ENCODE measurements around the gene NLGN1. TPM values are rescaled to one million over a fixed set of nuclear protein-coding genes. Genes with fewer than 3 reads are reported as not detected.

NLGN1 gene
- total and polyA plus RNA-seq, 11 donors: 1.8 to 27.6 (median 15.5) TPM

DNA sequence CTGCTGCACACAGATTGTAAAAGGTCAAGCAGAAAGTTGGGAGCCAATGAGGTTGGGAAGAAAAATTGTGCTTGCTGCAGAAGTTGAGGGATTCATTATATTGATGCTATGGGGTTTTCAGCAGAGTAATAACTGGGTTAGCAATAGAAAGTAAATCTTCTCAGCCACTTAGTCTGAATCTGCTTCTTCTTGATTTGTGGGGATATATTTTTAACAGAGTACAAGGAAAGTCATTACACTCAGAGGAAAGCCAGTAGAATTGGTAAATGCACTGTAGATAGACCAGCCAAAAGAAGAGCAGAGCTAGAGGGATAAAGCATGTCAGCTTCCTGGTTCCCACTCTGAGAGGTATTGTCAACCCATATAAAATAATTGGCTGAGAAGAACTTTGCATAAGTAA lies 663.6 kb downstream of the NLGN1 start:
- H3K9me3 ChIP-seq: peaks cover 0 to 25% (median 0%) of the 10 kb centered on the region in 12 donors
- no peaks in the 10 kb centered on the region for H3K4me1 ChIP-seq
- no peak for DNase-seq
- no peak for TF ChIP-seq POLR2A (IDR thresholded peaks at IDR 0.05)
- intact Hi-C loops (cut with DNase I): no loop called here
- no peak overlapping the region for H3K4me3 ChIP-seq
- no peak overlapping the region for H3K27ac ChIP-seq
- no peak for ATAC-seq
- H3K36me3 ChIP-seq: no peaks in the 10 kb centered on the region
- no peaks in the 10 kb centered on the region for H3K27me3 ChIP-seq

DNA sequence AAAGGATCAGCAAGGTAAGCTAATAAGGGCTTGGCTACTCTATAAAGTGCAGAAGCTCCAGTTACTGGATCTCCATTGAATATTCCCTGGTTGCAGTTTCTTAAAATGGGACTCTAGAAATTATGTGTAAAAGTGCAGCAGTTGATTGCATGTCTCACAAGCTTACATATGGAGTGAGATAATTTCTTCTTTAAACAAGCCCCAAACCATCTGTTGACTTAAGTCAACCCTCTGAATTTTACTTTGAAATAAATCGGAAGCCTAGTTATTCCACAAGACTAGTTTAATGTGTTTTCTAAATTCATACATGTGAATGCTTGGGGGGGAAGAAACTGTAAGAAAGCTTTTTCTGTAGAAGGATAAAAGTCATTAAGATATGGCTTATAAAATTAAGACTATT lies 664.2 kb downstream of the NLGN1 start:
- Histone ChIP-seq H3K27ac (no peak overlapping the region), H3K36me3 (no peaks in the 10 kb centered on the region), H3K27me3 (no peaks in the 10 kb centered on the region), H3K4me3 (no peak overlapping the region), H3K4me1 (no peaks in the 10 kb centered on the region), H3K9me3 (peaks cover 0 to 25% (median 0%) of the 10 kb centered on the region in 12 donors)
- DNase-seq (no peak), ATAC-seq (no peak)
- intact Hi-C loops (cut with DNase I): no loop called here
- TF ChIP-seq POLR2A (IDR thresholded peaks at IDR 0.05): no peak
- TF ChIP-seq, protein P1, sequence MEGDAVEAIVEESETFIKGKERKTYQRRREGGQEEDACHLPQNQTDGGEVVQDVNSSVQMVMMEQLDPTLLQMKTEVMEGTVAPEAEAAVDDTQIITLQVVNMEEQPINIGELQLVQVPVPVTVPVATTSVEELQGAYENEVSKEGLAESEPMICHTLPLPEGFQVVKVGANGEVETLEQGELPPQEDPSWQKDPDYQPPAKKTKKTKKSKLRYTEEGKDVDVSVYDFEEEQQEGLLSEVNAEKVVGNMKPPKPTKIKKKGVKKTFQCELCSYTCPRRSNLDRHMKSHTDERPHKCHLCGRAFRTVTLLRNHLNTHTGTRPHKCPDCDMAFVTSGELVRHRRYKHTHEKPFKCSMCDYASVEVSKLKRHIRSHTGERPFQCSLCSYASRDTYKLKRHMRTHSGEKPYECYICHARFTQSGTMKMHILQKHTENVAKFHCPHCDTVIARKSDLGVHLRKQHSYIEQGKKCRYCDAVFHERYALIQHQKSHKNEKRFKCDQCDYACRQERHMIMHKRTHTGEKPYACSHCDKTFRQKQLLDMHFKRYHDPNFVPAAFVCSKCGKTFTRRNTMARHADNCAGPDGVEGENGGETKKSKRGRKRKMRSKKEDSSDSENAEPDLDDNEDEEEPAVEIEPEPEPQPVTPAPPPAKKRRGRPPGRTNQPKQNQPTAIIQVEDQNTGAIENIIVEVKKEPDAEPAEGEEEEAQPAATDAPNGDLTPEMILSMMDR (IDR thresholded peaks at IDR 0.05): no peak
- WGBS, 4 donors: 88 to 97% (median 95%) methylated on average over 1 of the region's 1 CpG

DNA sequence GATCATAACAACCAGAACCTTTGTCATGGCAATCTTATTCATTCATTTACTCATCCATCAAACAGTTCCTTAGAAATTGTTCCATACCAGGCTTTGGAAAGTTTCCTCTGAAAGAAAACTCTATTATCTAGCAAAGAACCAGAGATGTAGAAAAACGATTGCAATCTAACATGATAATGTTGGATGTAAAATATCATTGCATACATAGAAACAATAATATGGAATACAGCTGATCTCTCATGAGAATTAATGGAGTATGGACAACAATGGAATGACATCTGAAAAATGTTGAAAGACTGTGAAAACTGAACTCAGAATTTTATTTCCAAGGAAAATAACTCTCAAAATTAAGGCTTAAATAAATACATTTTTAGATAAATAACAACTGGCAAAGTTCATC lies 665.4 kb downstream of the NLGN1 start:
- DNase-seq (no peak), ATAC-seq (no peak)
- H3K4me3 ChIP-seq: no peak overlapping the region
- H3K36me3 ChIP-seq: no peaks in the 10 kb centered on the region
- H3K27me3 ChIP-seq: no peaks in the 10 kb centered on the region
- H3K4me1 ChIP-seq: no peaks in the 10 kb centered on the region
- H3K27ac ChIP-seq: no peak overlapping the region
- H3K9me3 ChIP-seq: peaks cover 0 to 25% (median 0%) of the 10 kb centered on the region in 12 donors
- TF ChIP-seq POLR2A (IDR thresholded peaks at IDR 0.05): no peak
- TF ChIP-seq, protein P1 (IDR thresholded peaks at IDR 0.05): no peak
- 61 to 76% (median 70%) methylated on average over 1 of the region's 1 CpG for WGBS, 4 donors
- intact Hi-C loops (cut with DNase I): no loop called here

DNA sequence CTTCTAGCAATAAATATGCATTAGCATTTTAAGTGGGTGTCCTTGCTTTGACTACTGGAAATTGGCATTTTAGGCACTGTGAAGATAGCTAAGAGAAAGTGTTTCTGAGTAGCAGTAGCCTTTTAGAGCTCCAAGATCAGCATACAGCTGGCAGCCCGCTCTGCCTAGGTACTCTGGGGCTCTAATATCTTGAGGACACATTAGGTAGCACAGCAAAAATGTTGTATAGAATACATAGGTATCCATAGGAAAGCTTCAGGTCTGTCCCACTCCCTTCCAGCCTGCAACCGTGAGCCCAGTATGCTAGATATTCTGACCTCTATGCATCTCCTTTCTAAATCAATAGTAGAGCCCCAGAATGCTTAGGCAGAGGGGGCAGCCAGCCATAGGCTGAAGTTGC lies 670.5 kb downstream of the NLGN1 start:
- peaks cover 0 to 13% (median 0%) of the 10 kb centered on the region in 12 donors for H3K9me3 ChIP-seq
- TF ChIP-seq, protein P1 (IDR thresholded peaks at IDR 0.05): no peak
- no peak for TF ChIP-seq POLR2A (IDR thresholded peaks at IDR 0.05)
- DNase-seq: no peak
- H3K27me3 ChIP-seq: no peaks in the 10 kb centered on the region
- ATAC-seq: no peak
- H3K27ac ChIP-seq: no peak overlapping the region
- intact Hi-C loops (cut with DNase I): no loop called here
- H3K36me3 ChIP-seq: no peaks in the 10 kb centered on the region
- no peaks in the 10 kb centered on the region for H3K4me1 ChIP-seq
- no peak overlapping the region for H3K4me3 ChIP-seq
- 74 to 89% (median 85%) methylated on average over 2 of the region's 2 CpGs for WGBS, 4 donors

DNA sequence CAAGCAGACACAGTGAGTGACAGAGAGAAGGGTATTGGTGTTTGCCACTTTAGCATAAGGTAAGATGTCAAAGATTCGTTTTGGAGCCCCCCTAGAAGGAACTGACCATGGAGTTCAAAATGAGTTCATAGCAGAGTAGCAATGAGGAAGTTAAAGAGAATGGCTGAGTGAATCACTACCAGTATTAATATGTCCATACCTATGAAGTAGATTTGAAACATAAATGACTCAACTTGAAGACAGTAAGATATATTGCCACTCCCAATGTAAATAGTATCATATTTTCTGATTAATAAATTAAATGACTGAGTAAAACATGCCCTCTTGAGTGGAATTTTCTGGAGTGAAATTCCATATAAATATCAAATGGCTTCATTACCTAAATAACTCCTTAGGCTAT lies 675.1 kb downstream of the NLGN1 start:
- WGBS, 4 donors: 31 to 42% (median 36%) methylated on average over 1 of the region's 1 CpG
- TF ChIP-seq POLR2A (IDR thresholded peaks at IDR 0.05): no peak
- TF ChIP-seq, protein P1 (IDR thresholded peaks at IDR 0.05): no peak
- Histone ChIP-seq H3K4me1 (no peaks in the 10 kb centered on the region), H3K27me3 (no peaks in the 10 kb centered on the region), H3K9me3 (no peaks in the 10 kb centered on the region), H3K27ac (no peak overlapping the region), H3K36me3 (no peaks in the 10 kb centered on the region), H3K4me3 (no peak overlapping the region)
- ATAC-seq: no peak
- intact Hi-C loops (cut with DNase I): no loop called here
- no peak for DNase-seq

Data from heart left ventricle (tissue), 16 donors.